HCT116 (cell line): ENCODE measurements around the gene TMEM14B. TPM values are rescaled to one million over a fixed set of nuclear protein-coding genes. Genes with fewer than 3 reads are reported as not detected.

Source experiments
- ATAC-seq: fragments of 200-7000 bp; cut with Tn5 transposase; 2 replicates; pipeline ENCODE4 v1.9.1; 2020; ENCODE audit warnings: mild to moderate bottlenecking, moderate library complexity
- BruUV-seq: library from RNA; stranded (reverse); fragments of 400-500 nt; replicated peaks from 2 replicates; lab custom pipeline; 2021; lab: Mats Ljungman, UMichigan
- CTCF ChIA-PET: fragments of 300-600 bp; sonication (Branson Sonifier 250); formaldehyde crosslinking; loops from one replicate; lab custom pipeline; 2021; ENCODE audit warnings: antibody characterized with exemption; lab: Charles Lee
- POLR2A ChIA-PET: fragments of 300-600, 350-600 bp; sonication (Branson Sonifier 250); formaldehyde crosslinking; loops from one replicate; lab custom pipeline; 2021; ENCODE audit warnings: antibody characterized with exemption; lab: Charles Lee
- RAD21 ChIA-PET, 2 experiments: fragments of 300-600 bp; sonication (Branson Sonifier 250); formaldehyde crosslinking; loops; one replicate each; lab custom pipeline; 2023; ENCODE audit warnings: low total read pairs in 2 of 2; ENCODE audit not compliant: uncharacterized antibody in 2 of 2, unreplicated experiment in 2 of 2, low non-redundant PET in 1 of 2; lab: Charles Lee
- DNase-seq: peaks from one replicate; pipeline ENCODE4 v3.0.0-alpha.2; 2010; ENCODE audit warnings: low read depth, low spot score
- H2AFZ ChIP-seq: fragments of 200-600 bp; shearing (Covaris generic), sonication (generic); 2 replicates; pipeline ENCODE4 v1.6.1; 2017; ENCODE audit warnings: low read depth, mixed run types, mixed read lengths, antibody characterized with exemption, low read length; ENCODE audit not compliant: poor library complexity, severe bottlenecking
- H3K27ac ChIP-seq: 2 replicates; pipeline ENCODE4 v1.5.1; 2012; ENCODE audit warnings: low read depth, low read length
- H3K27me3 ChIP-seq: fragments of 200-600 bp; sonication (generic); 2 replicates; pipeline ENCODE4 v1.6.1; 2016; ENCODE audit warnings: mixed run types, low read length, mixed read lengths; ENCODE audit not compliant: insufficient read depth
- H3K36me3 ChIP-seq, 2 experiments: fragments of 200-500 bp in 1 of 2; fragments of 200-600 bp in 1 of 2; sonication (Bioruptor generic) in 1 of 2; sonication (generic) in 1 of 2; 2 replicates each; pipeline versions ENCODE4 v1.5.1 to v1.6.1; 2014 to 2016; ENCODE audit warnings: low read length in 2 of 2, inconsistent platforms in 1 of 2, mixed read lengths in 1 of 2, mixed run types in 1 of 2; ENCODE audit not compliant: insufficient read depth in 2 of 2, control insufficient read depth in 1 of 2
- H3K4me1 ChIP-seq, 2 experiments: fragments of 200-600 bp in 1 of 2; sonication (generic) in 1 of 2; 2 replicates each; pipeline versions ENCODE4 v1.5.1 to v1.6.1; 2012 to 2017; ENCODE audit warnings: low read length in 2 of 2, inconsistent platforms in 1 of 2, mild to moderate bottlenecking in 1 of 2, mixed read lengths in 1 of 2, mixed run types in 1 of 2, moderate library complexity in 1 of 2; ENCODE audit not compliant: insufficient read depth in 2 of 2, control insufficient read depth in 1 of 2
- H3K4me2 ChIP-seq: fragments of 200-600 bp; sonication (generic); 2 replicates; pipeline ENCODE4 v1.6.1; 2017; ENCODE audit warnings: mixed run types, low read length, mixed read lengths
- H3K4me3 ChIP-seq, 2 experiments: fragments of 200-600 bp in 1 of 2; sonication (generic) in 1 of 2; replicated peaks in 1 of 2; 2 replicates each; pipeline ENCODE4 v1.5.1; 2011 to 2016; ENCODE audit warnings: low read length in 2 of 2, control low read depth in 1 of 2, low read depth in 1 of 2, mild to moderate bottlenecking in 1 of 2, mixed read lengths in 1 of 2, mixed run types in 1 of 2
- H3K79me2 ChIP-seq: fragments of 200-600 bp; sonication (generic); 2 replicates; pipeline ENCODE4 v1.6.1; 2017; ENCODE audit warnings: mild to moderate bottlenecking, mixed run types, low read length, moderate library complexity, mixed read lengths; ENCODE audit not compliant: insufficient read depth
- H3K9ac ChIP-seq: fragments of 200-600 bp; sonication (generic); 2 replicates; pipeline ENCODE4 v1.6.1; 2016; ENCODE audit warnings: low read length, mixed read lengths
- H3K9me2 ChIP-seq: fragments of 200-600 bp; sonication (generic), shearing (Covaris generic); 2 replicates; pipeline ENCODE4 v1.6.1; 2017; ENCODE audit warnings: mixed run types, mild to moderate bottlenecking, moderate library complexity; ENCODE audit not compliant: insufficient read depth
- H3K9me3 ChIP-seq, 2 experiments: fragments of 200-500 bp in 1 of 2; fragments of 200-600 bp in 1 of 2; sonication (Bioruptor generic) in 1 of 2; sonication (generic) in 1 of 2; 2 replicates each; pipeline ENCODE4 v1.6.1; 2014 to 2017; ENCODE audit warnings: low read length in 2 of 2, mixed read lengths in 2 of 2, inconsistent platforms in 1 of 2, low read depth in 1 of 2, mild to moderate bottlenecking in 1 of 2, mixed run types in 1 of 2, moderate library complexity in 1 of 2; ENCODE audit not compliant: control insufficient read depth in 1 of 2, insufficient read depth in 1 of 2
- H4K20me1 ChIP-seq: fragments of 200-600 bp; sonication (generic), shearing (Covaris generic); 2 replicates; pipeline ENCODE4 v1.6.1; 2017; ENCODE audit warnings: mixed run types, mild to moderate bottlenecking, moderate library complexity; ENCODE audit not compliant: insufficient read depth
- CBX3 ChIP-seq: IDR thresholded peaks from 2 replicates; pipeline ENCODE4 v1.6.1; 2012; ENCODE audit warnings: low read depth
- CEBPB ChIP-seq: IDR thresholded peaks from 2 replicates; pipeline ENCODE4 v1.6.1; 2012; ENCODE audit warnings: low read depth
- EZH2phosphoT487 ChIP-seq: fragments of 200-600 bp; IDR thresholded peaks from 2 replicates; pipeline ENCODE4 v1.6.1; 2018; ENCODE audit warnings: antibody characterized with exemption, borderline replicate concordance
- POLR2AphosphoS5 ChIP-seq: IDR thresholded peaks from 2 replicates; pipeline ENCODE4 v1.6.1; 2011; ENCODE audit warnings: mild to moderate bottlenecking, low read depth, low read length, moderate library complexity
- REST ChIP-seq: IDR thresholded peaks from 2 replicates; pipeline ENCODE4 v1.6.1; 2012; ENCODE audit warnings: low read depth
- SP1 ChIP-seq: IDR thresholded peaks from 2 replicates; pipeline ENCODE4 v1.6.1; 2012; ENCODE audit warnings: low read depth
- SRF ChIP-seq: IDR thresholded peaks from 2 replicates; pipeline ENCODE4 v1.6.1; 2012; ENCODE audit warnings: low read depth
- TCF7L2 ChIP-seq: IDR thresholded peaks from 2 replicates; pipeline ENCODE4 v1.7.0; 2011; ENCODE audit warnings: borderline replicate concordance, inconsistent platforms; ENCODE audit not compliant: insufficient read depth, insufficient read length; ENCODE audit errors: extremely low read depth
- YY1 ChIP-seq: IDR thresholded peaks from 2 replicates; pipeline ENCODE4 v1.6.1; 2011; ENCODE audit warnings: low read length, low read depth, moderate library complexity, mild to moderate bottlenecking; ENCODE audit not compliant: insufficient replicate concordance; ENCODE audit errors: extremely low read depth
- ZBTB33 ChIP-seq: IDR thresholded peaks from 2 replicates; pipeline ENCODE4 v1.6.1; 2011; ENCODE audit warnings: mild to moderate bottlenecking, low read length, moderate library complexity; ENCODE audit not compliant: insufficient replicate concordance; ENCODE audit errors: extremely low read depth
- intact Hi-C: fragments of 100-400 bp; cut with micrococcal nuclease; formaldehyde crosslinking; loops from 2 replicates; pipeline ENCODE4 v1.10.0; 2022
- total RNA-seq: library from RNA; stranded (reverse); gene quantifications from one replicate; pipeline ENCODE4 v1.2.1, GENCODE V29; 2021; ENCODE audit not compliant: unreplicated experiment

TMEM14B gene
- total RNA-seq, 1 experiment from 2014 or later, result 83.6 TPM

GRCh38 chr6:10743515-10743914 lies 4.1 kb upstream of the TMEM14B start:
- H3K4me1 ChIP-seq, result peaks cover under 1 to 12% of the 10 kb centered on the region in 2 experiments; a peak in 3 of 4 replicates
- no peak for TF ChIP-seq CEBPB
- TF ChIP-seq EZH2phosphoT487, result no peak
- no peak for TF ChIP-seq SP1
- TF ChIP-seq CBX3, result no peak
- no peak for TF ChIP-seq SRF
- TF ChIP-seq YY1, result no peak
- no peak for TF ChIP-seq ZBTB33
- no peak for TF ChIP-seq POLR2AphosphoS5
- no peak for TF ChIP-seq TCF7L2
- TF ChIP-seq REST, result no peak
- H3K4me3 ChIP-seq, result no peak overlapping the region
- no TSS peak for BruUV-seq
- H2AFZ ChIP-seq, result no peak overlapping the region
- H3K27me3 ChIP-seq, result no peaks in the 10 kb centered on the region
- ATAC-seq (no peak), DNase-seq (no peak)
- H3K36me3 ChIP-seq, result no peaks in the 10 kb centered on the region
- no peaks in the 10 kb centered on the region for H4K20me1 ChIP-seq
- POLR2A ChIA-PET, result no interaction called here
- H3K9me3 ChIP-seq, result no peaks in the 10 kb centered on the region
- H3K27ac ChIP-seq, result no peak overlapping the region
- intact Hi-C loops, result no loop called here
- H3K79me2 ChIP-seq, result peaks cover 9% of the 10 kb centered on the region
- H3K9me2 ChIP-seq, result no peaks in the 10 kb centered on the region
- H3K9ac ChIP-seq, result no peak overlapping the region
- no peak overlapping the region for H3K4me2 ChIP-seq
- CTCF ChIA-PET, result no interaction called here
- RAD21 ChIA-PET, result no interaction called here
